HG02973 (cell line): ENCODE data around the gene KLHDC10.
"Not testable (repeated sequence)": the region's sequence is repeated elsewhere in the genome, so short reads cannot be mapped to it uniquely, and the experiment has no call there.

Source experiments
- ATAC-seq: cut with Tn5 transposase; IDR thresholded peaks from one replicate; pipeline ENCODE4 v1.9.1; 2021; ENCODE audit warnings: moderate library complexity; ENCODE audit not compliant: unreplicated experiment

The KLHDC10 gene

DNA sequence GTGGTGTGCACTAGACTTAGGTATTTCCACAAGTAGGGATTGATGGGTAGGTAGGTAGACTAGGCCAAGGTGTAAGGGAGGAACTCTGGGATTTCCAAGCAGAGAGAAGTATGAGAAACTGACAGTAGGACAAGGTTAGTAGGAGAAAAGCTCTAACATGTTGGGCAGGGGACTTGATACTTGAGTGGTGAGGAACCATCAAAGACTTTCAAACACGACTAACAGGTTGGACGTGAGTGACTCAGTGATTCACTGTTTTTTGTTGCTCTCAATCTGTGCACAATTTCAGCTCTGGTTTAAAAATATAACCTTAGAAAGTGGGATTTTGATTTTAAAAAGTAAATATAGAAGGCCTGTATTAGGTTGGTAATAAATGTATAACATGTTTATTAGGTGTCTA is 44.4 kb downstream of the KLHDC10 start:
- no peak for ATAC-seq

GRCh38 chr7:130118294-130118693 is 48.0 kb downstream of the KLHDC10 start:
- ATAC-seq, result no peak

DNA sequence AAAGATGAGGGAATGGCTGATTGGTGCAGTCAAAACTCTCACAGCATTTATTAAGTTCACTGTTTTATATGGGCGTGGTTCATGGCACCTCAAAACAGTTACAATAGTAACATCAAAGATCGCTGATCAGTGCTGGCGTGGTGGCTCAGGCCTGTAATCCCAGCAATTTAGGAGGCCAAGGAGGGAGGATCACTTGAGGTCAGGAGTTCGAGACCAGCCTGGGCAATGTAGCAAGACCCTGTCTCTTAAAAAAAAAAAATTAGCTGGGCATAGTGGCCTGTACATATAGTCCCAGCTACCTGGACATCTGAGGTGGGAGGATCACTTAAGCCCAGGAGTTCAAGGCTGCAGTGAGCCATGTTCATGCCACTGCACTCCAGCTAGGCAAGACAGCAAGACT is 48.5 kb downstream of the KLHDC10 start:
- ATAC-seq, result no peak

GRCh38 chr7:130123501-130123900 is 53.2 kb downstream of the KLHDC10 start:
- ATAC-seq, result no peak

DNA sequence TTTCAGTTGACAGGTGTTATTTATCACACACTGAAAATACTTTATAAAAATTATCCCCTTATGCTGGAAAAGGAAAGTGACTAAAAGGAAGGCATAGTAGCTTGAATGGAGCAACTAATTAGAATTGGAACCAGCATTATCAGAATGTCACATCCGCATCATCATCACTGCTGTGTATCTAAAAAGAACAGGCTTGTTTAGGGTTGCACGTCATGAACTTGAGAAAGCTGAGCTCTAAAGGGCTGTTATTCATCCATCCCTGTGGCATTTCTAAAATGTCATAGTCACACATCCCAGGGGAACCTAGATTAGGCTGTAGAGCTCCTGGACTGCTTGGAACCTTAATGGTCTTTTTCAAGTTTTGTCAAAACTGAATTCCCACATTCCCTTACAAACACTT is 54.4 kb downstream of the KLHDC10 start:
- ATAC-seq, result no peak

- ATAC-seq, result not testable (repeated sequence)
These were observed 56.5 kb downstream of the KLHDC10 start for GRCh38 chr7:130126840-130127239.

GRCh38 chr7:130127404-130127803 is 57.1 kb downstream of the KLHDC10 start:
- ATAC-seq, result no peak

- ATAC-seq, result no peak
These were observed 57.5 kb downstream of the KLHDC10 start for GRCh38 chr7:130127821-130128317.

DNA sequence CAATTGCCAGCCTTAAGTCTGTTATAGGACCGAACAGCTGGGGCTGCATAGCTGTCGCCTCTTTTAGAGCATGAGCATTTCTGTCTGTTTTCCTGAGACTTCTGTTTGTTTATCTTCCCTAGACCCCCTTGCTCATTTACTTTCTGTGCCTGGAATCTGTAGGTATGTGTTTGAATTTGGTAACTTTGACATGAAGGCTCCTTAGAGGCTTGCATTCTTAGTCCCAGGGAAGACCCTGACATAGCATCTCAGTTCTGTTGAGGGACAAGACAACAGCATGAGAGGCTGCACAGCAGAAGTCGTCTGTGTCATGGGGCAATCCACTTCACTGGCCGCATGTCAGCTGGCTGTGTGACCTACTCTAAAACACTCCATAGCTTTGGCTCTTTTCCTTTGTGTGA is 58.7 kb downstream of the KLHDC10 start:
- no peak for ATAC-seq

DNA sequence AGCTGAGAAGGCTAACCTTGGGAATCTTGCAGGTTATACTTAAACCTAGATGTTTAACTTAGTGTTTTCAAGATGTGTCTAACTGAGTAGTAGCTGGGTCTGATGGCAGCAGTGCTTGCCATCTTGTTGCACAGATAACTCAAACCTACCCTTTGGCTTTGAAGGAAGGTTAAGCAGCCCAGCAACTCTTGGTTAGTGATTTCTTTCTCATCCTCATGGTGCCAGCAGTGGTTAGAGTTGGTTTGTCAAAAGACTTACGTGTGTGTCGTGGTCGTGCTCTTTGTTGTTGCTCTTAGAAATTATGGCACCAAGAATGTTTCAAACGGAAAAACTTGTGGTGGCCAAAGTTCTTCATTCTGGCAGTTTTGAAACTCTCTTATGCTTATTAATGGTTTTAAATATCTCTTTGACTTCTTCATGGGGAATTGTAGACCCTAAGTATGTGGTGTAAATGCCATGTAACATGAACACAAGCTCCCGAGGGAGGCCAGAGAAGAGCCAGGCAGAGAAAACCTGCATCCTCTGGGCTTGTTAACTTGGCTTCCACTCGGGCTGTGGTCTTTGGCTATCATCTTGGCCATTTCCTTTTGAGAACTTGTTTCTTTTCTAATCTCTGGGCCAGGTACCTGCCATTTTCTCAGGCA is 61.0 kb downstream of the KLHDC10 start:
- no peak for ATAC-seq

DNA sequence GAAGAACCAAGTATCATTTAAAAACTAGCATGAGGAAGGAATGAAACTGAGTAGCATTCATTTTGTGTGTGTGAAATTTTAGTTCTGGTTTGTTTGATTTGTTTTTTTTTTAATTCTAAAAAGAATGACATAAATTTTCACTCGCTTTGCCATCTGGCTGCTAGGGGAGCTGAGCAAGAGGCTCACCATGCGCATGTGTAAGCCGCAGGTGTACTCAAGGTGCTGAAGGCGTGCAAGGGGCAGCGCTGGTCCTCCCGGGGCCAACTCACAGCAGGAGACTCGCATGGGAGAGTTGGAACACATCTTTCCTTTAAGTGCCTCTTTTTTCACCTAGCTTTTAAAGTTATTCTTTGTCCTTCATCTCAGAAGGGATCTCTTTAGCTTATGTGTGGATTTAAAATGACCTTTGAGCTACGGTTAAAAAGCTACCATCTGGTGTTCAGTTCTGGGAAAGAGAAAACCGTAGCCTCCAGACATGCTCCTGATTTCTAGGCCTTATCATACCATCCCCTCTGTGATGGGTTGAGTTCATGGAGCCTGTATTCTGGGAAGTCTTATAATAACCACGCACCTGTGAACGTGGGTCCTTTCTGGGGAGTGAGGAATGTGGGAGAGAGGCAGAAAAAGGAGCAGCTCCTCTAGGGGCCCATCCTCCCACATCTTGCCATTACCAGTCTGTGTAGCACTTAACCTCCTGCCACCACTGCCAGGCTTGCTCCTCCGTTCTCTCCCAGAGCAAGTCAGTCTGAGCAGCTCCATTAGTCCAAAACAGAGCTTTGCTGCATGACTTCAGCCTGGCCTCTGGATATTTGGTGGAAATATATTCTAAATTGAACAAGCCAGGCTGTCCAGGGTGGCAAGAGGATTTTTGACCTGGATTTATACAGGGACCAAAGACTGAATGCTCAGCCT is 61.9 kb downstream of the KLHDC10 start:
- no peak for ATAC-seq

- ATAC-seq, result no peak
These were observed 62.9 kb downstream of the KLHDC10 start for GRCh38 chr7:130133029-130133782.

DNA sequence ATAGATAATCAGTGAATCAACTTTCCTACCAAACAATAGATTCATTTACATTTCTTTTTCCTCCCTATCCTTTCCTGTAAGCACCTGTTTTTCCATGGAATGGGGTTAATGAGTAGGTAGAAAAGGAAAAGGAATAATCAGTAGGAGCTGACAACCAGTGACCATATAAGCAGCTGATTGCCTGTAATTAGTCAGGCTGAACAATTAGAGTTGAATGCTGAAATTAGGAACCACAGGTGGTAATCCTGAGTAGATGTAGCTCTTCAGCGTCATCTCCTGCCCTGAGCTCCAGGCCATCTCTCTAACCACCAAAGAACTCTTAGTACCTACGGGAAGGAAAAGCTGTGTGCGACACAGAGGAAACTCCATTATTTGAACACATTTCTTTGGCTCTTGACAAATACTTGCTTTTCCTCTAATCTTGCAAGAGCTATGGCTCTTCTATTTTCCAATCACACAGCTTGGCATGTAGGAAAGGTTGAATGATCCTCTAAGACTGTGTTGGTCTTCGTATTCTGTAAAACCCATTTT is 63.8 kb downstream of the KLHDC10 start:
- no peak for ATAC-seq

DNA sequence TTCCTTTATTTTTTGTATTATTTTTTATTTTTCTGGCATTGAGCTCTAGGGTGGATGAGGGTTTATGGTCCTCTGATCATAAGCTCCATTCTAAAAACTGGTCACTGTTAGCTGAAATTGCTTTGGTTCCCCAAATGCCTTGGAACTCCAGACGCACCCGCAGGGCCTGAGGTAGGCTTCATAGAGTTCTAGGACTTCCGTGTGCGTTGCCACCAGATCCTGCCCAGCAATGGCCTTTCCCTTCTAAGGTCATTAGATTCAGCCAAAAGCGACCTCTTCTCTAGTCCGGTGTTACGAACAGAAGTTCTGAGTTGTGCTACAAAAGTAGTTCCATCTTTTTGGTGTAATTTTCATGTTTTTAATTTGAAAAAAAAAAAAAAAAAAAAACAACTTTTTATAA is 64.4 kb downstream of the KLHDC10 start:
- no peak for ATAC-seq

GRCh38 chr7:130135208-130136205 is 65.2 kb downstream of the KLHDC10 start:
- ATAC-seq, result no peak

GRCh38 chr7:130136579-130137167 is 66.3 kb downstream of the KLHDC10 start:
- no peak for ATAC-seq

GRCh38 chr7:130137207-130137606 is 66.9 kb downstream of the KLHDC10 start:
- ATAC-seq, result no peak

DNA sequence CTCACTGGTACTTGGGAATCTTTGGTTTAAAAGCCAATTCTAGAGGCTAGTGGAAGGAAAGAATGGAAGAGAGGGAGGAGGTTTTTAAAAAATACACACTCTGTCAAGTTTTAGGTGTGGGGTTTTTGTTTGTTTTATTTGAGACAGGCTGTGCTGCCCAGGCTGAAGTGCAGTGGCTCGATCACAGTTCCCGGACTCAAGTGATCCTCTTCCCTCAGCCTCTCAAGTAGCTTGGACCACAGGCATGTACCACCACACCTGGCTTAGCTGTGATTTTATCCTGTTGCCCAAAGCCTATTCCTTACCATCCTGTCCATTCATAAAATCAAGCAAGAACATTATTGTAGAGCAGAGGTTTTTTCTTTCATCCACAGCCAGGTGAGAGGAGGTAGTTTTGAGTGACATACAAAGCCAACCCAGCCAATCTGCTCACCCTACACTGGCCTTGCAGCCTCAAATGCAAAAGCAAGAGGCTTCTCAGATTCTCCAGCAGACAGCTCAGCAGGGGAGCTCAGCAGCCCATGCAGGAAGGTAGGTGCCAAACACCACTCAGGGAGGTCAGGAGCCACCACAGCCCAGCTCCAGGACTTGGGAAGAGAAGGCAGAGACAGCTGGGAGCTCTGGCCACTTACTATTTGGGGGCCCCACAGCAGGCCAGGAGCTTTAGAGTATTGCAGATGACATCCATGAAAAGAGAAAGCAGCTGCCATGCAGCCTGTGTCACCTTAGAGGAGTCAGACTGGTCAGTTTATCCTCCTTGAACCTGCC is 69.0 kb downstream of the KLHDC10 start:
- no peak for ATAC-seq
